AG04449 (cell line): ENCODE measurements around the gene OPTC.

Experiments
- CTCF ChIA-PET: fragments of 350-600 bp; formaldehyde crosslinking; extraction: SDS; loops from one replicate; lab custom pipeline; 2021; ENCODE audit warnings: antibody characterized with exemption; lab: Yijun Ruan, JAX
- POLR2A ChIA-PET: fragments of 400-600, 350-600 bp; formaldehyde crosslinking; extraction: SDS; loops from one replicate; lab custom pipeline; 2020; ENCODE audit warnings: antibody characterized with exemption, inconsistent platforms; lab: Yijun Ruan, JAX
- DNase-seq: peaks from one replicate; pipeline ENCODE4 v3.0.0-alpha.2; 2010; ENCODE audit warnings: low read depth, low spot score
- H3K4me3 ChIP-seq: 2 replicates; pipeline ENCODE4 v1.5.1; 2011; ENCODE audit warnings: low read depth, mild to moderate bottlenecking, control low read depth, low read length
- TF ChIP-seq, protein P1 (sequence below): IDR thresholded peaks from one replicate; pipeline ENCODE4 v1.5.1; 2011; ENCODE audit warnings: mild to moderate bottlenecking, moderate library complexity, low read length, control low read depth, inconsistent platforms; ENCODE audit not compliant: insufficient read depth; ENCODE audit errors: missing control alignments

Gene OPTC

DNA sequence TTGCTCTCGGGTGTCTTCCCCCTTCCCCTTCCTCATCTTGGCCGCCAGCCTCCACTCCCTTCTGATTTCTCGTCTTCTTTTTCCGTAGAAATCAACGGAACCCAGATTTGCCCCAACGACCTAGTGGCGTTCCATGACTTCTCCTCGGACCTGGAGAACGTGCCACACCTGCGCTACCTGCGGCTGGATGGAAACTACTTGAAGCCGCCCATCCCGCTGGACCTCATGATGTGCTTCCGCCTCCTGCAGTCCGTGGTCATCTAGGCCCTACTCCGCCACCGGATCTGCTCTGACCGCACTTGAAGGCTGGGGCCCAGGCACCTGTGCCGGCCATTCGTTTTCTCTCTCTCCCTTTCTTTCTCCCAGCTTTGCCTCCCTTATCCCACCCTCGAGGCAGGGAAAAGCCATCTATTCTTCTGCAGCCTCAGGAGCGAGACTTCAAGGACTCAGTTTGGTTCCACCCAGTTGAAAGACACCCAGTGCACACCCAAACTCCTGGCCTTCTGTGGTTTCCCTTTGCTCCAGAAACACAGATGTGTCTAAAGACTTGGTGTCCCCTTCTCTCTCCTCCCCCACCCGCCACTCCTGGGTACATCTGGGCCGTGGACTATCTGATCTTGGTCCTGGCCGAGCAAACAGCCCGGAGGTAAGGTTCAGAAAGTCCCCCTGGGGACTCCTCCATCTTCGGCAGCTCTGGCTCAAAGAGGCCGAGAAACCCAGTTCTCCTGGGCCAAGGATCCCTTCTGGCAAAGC is 7.2 kb upstream of the OPTC start:
- TF ChIP-seq, protein P1, sequence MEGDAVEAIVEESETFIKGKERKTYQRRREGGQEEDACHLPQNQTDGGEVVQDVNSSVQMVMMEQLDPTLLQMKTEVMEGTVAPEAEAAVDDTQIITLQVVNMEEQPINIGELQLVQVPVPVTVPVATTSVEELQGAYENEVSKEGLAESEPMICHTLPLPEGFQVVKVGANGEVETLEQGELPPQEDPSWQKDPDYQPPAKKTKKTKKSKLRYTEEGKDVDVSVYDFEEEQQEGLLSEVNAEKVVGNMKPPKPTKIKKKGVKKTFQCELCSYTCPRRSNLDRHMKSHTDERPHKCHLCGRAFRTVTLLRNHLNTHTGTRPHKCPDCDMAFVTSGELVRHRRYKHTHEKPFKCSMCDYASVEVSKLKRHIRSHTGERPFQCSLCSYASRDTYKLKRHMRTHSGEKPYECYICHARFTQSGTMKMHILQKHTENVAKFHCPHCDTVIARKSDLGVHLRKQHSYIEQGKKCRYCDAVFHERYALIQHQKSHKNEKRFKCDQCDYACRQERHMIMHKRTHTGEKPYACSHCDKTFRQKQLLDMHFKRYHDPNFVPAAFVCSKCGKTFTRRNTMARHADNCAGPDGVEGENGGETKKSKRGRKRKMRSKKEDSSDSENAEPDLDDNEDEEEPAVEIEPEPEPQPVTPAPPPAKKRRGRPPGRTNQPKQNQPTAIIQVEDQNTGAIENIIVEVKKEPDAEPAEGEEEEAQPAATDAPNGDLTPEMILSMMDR, result no peak
- no peak overlapping the region for H3K4me3 ChIP-seq
- ChIA-PET POLR2A (no interaction called here), CTCF (interaction anchor here (0.6 to 29.5 kb wide), 28 partner anchors 9 to 235 kb away, joined by 3 to 683 read pairs (median 8); partner anchors contain the start of genes FMOD and PRELP)
- DNase-seq, result no peak

DNA sequence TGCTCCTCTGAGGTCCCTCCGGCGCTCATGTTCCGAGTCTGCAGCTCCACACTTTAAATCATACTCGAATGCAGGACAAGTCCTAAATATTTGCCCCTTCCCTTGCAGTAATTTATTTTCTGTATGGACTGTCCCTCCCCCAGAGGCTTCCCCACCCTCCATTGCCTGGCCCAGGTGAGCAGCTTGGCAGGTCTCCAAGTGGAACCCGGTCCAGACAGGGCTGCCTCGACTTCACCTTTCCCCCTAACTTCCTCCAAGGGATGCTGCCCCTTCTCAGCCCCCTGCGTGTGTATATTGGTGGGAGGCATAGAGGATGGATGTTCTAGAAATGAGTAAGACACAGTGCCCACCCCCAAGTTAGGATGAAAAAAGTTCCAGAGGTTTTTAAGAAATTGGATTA is 5.4 kb upstream of the OPTC start:
- ChIA-PET POLR2A (interaction anchor here (0.9 kb wide), 1 partner anchor 25 kb away, joined by 3 read pairs; no protein-coding TSS in a partner anchor), CTCF (interaction anchor here (0.7 to 29.5 kb wide), 51 partner anchors 8 to 370 kb away, joined by 3 to 683 read pairs (median 6); partner anchors contain the start of genes ATP2B4, FMOD and PRELP)
- no peak overlapping the region for H3K4me3 ChIP-seq
- TF ChIP-seq, protein P1, result no peak
- DNase-seq, result no peak

DNA sequence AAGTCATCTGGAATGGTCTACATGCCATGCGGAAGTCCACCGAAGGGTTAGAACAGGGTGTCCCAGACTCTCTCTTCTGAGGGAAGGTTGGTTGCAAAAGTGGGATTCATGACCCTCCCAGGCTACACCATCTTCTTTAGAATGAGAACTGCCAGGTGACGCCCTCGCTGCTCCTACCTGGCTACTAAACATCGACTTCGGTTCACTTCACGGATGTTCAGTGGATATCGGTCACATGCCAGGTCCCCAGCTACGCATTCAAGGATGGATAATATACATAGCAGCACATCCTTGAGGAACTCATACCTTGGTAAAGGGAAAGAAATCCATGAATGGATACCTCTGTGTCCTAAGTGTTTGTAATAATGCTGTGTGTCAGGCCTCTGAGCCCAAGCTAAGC is 3.3 kb upstream of the OPTC start:
- CTCF ChIA-PET, result interaction anchor here (0.7 to 29.5 kb wide), 7 partner anchors 8 to 219 kb away, joined by 5 to 683 read pairs (median 20); partner anchors contain the start of gene FMOD
- H3K4me3 ChIP-seq, result no peak overlapping the region
- POLR2A ChIA-PET, result no interaction called here
- DNase-seq, result no peak
- TF ChIP-seq, protein P1, result no peak

DNA sequence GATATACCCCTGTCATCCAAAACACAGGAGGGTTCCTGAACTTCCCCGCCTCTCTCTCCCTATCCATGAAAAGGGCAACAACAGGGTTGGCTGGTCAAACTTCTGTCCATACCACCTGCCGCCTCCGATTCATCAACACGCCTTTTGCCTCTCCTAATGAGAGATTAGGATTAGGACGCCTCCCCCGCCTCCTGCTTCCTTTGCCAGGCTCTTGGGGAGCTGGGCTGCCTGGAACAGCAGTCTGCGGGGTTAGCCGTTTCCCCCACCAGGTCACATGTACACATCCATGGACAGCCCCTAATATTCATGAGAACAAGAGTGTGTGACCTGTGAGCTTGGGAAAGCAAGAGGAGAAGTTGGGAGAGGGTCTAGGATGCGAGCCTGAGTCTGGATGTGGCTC is 2.3 kb upstream of the OPTC start:
- POLR2A ChIA-PET, result no interaction called here
- CTCF ChIA-PET, result interaction anchor here (1.9 to 29.5 kb wide), 4 partner anchors 11 to 220 kb away, joined by 9 to 683 read pairs (median 63); partner anchors contain the start of gene FMOD
- no peak for DNase-seq

DNA sequence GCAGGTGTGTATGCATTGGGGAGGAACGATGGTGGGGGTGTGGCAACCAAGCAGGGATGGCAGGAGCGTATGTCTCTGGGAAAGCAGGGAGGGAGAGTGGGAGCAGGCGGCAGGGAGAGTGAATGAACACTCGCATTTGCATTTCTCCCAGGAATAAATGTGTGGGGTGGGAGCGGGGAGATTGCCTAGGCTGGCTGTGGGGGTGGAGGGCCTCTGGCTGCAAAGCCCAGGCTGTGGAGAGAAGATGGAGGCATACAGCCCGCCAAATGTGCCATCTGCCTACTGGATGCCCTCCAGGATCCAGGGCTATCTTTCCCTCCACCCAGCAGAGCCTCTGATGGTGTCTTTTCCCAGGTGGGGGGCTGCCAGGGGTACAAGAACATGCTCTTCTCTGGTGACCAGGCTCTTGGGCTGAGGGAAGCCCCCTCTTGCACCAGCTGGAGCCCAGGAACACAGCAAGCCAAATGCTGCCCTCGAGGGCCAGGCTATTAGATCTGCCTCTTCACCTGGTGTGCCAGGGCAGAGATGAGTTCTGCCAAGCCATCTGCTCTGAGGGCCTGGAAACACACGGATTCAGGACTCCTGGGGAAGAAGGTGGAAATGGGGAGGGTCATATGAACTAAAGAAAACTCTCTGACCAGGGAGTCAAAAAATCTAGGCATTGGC is 1.7 kb upstream of the OPTC start:
- TF ChIP-seq, protein P1, result no peak
- no peak for DNase-seq
- no peak overlapping the region for H3K4me3 ChIP-seq
- CTCF ChIA-PET, result interaction anchor here (3.5 to 29.5 kb wide), 3 partner anchors 11 to 221 kb away, joined by 20 to 683 read pairs (median 106); partner anchors contain the start of gene FMOD
- POLR2A ChIA-PET, result no interaction called here

More for the DNA sequence above, 2.3 kb upstream of the OPTC start:
- TF ChIP-seq, protein P1, result no peak
- H3K4me3 ChIP-seq, result no peak overlapping the region

DNA sequence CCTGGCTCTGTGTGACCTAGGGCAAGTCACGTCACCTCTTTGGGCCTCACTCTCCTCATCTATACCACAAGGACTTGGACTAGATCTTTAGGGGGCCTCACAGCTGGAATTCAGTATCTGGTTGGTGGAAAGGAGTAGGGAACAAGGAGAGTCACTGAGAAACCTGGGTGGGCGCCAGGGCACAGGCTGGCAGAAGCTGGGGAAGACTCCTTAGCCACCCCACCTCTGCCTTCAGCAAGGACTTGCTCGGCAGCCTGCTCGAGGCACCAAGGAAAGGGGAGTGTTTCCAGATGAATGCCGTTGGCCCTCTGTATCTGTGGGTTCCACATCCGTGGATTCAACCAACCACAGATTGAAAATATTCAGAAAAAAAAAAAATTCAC is 1.2 kb upstream of the OPTC start:
- no peak overlapping the region for H3K4me3 ChIP-seq
- CTCF ChIA-PET, result interaction anchor here (0.9 to 29.5 kb wide), 5 partner anchors 10 to 221 kb away, joined by 3 to 683 read pairs (median 33); partner anchors contain the start of gene FMOD
- POLR2A ChIA-PET, result no interaction called here
- TF ChIP-seq, protein P1, result no peak
- DNase-seq, result no peak
